GM19035 (cell line): ENCODE data around the gene MIAT.

Experiments
- ATAC-seq: cut with Tn5 transposase; IDR thresholded peaks from one replicate; pipeline ENCODE4 v1.9.1; 2021; ENCODE audit not compliant: unreplicated experiment

MIAT gene

DNA sequence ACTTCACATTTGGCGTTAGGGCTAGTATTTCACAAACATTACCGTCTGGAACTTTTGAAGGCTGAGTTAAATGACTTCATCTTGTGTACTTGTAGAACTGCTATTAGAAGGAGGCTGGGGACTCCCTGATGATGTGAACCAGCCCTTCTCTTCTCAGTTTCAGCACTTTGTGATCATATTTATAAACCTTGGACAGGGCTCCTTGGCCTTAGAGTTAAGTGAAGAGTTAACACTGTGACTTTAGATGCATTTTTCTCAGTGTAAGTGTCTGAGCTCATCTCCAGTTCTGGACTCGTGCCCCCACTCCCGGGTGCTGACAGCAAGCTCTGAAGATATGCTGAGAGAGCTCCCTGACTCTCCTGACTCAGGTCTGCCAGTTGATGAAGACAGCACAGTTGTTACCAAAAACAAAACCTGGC, 8.4 kb downstream of the MIAT start:
- ATAC-seq = peak; percentile 11

DNA sequence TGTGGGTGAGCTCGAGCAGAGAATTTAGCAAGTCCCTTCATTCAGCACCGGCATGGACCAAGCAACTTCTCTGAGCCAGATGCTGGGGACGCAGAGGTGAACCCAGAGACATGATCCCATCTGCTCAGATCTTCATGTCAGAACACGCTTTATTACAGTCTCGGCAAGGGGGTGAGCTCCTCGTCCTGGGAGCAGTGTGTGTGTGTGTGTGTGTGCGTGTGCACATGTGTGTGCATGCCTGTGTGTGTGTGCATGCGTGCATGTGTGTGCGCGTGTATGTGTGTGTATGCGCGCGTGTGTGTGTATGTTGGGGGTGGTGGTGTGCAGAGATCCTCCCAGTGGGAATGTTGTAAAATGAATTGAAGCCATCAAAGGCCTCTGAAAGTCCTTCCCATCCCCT, 9.8 kb downstream of the MIAT start:
- no peak for ATAC-seq

DNA sequence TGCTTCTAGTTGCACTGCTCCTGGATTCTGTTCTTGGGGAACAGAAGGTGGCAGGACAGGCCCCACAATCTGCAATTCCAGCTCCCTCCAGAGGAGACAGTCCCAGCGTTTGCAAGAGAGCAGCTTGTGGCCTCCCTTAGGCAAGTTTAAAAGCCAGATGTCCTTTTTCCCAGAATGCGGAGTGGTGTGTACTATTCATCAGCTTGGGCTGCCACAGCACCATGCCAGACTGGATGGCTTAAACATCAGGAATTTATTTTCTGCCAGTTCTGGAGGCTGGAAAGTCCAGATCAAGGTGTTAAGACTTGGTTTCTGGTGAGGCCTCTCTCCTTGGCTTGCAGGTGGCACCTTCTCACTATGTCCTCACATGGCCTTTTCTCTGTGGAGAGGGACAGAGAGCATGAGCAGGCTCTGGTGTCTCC, 11.7 kb downstream of the MIAT start:
- ATAC-seq = no peak

DNA sequence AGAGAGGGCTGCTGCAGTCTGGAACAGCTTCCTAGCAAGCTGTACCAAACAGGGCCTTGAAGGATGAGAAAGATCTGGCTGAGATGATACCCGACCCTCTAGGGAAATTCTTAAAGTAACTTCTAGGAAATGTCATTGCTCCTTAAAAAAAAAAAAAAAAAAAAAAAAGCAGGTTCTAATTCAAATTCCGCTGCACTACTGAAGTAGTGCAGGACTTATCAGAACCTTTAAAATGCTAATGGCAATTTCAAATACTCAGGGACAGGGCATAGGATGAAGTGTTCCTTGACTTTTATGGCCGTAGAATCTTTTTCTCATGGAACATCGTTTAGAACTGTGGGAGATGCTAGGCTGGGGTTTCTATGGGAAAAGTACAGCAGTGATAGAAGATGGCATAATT, 13.1 kb downstream of the MIAT start:
- no peak for ATAC-seq

DNA sequence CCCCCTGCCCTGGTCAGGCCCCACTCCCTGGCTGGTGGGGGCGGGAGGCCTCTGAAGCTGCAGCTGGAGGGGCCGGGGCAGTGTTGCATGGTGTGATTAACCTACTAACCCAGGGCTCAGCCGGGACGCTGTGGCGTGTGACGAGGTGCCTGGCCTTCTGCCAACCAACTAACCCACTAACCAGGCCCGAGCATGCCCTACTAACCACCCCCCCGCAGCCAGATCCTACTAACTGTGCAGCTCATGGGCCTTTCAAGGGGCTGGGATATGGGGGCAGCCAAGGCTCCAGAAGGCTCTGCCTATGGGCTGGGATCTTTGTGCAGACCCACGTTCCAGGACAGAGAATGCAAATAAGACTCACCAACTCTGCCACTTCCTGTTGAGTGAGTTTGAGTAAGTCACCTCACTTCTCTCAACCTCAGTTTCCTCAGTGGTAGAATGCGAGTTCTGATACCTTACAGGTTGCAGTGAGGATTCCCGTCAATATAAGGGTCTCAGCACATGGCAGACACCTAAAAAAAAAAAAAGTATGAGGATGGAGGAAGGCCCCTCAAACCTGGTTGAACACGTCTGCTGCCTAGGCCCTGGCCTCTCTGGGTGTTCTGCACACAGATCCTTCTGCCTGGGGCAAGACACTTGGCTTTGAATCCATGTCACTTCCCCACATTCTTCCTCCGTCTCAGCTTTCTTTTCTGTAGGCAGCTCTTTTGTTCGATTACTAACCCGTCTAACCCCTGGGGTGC, 14.1 kb downstream of the MIAT start:
- peak; percentile 25 for ATAC-seq

DNA sequence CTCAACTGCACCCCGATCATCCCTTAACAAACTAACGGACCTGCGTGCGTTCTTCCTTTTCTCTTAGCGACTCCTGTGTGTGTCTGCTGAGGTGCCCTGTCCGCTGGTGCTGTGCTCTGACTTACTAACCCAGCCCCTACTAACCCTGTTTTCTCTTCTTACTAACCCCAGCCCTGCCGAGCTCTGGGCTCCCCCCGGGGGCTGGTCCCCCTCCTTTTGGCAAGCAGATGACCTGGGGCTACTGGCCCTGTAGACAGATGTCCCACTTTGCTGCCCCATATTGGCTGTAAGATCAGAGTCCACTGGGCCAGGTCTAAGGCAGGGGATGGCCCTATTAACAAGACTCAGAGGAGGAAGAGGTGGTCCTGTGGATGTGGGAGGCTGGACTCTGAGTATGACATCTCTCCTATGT, 14.7 kb downstream of the MIAT start:
- ATAC-seq = no peak

DNA sequence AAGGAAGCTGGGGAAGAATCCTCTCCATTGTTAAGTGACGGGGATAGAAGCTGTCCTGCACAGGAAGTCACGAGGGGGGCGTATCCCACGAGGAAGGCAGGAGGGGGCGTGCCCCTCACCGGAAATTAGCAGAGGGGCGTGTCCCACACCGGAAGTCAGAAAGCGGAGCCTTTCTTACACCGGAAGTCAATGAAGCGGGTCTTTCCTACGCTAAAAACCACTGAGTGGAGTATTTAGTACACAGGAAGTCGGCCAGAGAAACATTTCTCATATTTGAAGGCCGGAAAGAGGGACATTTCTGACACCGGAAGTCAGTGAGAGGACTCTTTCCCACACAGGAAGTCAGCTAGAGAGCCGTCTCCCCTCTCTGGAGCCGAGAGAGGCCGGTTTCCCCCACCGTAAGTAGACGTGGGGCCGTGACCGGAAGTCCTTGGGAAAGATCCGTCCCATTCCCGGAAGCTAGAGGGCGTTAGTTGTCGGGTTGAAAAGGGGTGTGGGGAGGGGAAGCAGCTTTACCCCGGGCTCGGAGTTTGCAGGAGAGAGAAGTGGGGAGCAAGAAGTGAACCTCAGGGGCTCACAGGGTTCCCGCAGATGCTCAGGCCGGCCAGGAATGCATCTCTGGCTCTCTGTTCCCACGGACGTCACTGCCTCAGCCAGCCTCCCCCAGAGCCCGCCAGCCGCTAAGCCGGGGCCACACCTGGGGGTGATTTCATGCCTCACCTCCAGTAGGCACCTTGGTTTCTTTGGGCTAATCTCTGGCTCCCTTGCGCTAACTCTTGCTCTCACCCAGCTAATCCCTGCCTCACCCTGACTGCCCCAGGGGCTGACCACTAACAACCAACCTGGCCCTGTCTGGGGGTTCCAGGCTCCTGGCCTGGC, 15.4 kb downstream of the MIAT start:
- ATAC-seq = peak; percentile 69

DNA sequence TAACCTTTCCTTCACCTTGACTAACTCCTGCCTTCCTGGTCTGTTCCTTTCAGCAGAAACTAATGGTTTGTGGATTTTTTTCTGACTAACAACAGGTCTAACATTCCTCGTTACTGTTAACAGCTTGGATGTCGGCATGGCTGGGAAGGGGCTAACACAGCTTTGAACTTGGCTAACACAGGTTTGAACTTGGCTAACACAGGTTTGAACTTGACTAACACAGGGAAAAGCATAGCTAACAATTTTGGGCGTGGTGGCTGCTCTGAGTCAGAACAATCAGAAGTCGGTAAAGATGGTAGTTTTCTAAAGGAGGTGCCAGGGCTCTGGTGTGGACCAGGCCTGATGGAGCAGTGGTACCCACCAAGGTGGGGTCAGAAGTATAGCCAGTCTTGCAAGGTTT, 16.1 kb downstream of the MIAT start:
- no peak for ATAC-seq

DNA sequence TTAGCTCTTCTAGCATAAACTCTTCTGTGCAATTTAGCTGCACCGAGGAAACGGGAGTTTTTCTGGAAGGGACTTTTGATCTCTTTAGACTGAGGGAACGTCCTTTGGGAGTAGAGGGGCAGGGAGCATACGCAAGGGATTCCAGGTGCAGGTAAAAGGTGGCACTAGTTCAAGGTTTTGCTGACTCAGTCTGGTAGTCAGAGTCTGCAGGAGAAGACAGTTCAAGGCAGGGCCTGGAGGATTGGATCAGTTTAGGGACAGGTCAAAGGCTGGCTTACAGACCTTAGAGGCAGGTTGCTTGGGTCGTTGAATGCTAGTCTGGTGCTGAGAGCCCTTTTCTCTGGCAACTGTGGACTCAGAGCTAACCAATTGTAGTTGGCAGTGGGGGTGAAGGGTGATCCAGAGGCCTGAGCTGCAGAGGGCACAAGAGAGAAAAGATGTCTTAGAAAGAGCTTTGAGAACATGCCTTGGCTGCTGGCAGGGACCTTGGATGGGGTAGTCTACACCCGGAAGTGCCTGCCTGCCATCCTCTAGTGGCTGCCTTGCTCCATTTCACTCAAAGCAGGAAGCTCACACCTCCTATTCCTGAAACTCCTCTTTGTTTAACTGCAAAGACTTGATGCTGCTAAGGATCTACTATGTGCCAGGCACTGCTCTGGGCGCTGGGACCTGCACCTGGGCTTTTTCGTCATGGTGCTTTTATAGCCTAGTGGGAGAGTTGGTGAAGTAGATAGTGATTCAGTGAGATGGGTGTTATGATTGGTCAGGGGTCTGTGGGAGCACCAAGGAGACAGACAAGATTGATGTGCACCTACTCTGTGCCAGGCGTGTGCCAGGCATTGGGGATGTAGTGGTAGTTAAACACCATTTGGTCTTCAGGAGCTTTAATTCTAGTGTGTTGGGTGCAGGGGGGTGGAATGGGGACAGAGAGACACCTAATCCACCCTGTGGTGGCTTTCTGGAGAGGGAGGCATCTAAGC, 17.1 kb downstream of the MIAT start:
- ATAC-seq = no peak

DNA sequence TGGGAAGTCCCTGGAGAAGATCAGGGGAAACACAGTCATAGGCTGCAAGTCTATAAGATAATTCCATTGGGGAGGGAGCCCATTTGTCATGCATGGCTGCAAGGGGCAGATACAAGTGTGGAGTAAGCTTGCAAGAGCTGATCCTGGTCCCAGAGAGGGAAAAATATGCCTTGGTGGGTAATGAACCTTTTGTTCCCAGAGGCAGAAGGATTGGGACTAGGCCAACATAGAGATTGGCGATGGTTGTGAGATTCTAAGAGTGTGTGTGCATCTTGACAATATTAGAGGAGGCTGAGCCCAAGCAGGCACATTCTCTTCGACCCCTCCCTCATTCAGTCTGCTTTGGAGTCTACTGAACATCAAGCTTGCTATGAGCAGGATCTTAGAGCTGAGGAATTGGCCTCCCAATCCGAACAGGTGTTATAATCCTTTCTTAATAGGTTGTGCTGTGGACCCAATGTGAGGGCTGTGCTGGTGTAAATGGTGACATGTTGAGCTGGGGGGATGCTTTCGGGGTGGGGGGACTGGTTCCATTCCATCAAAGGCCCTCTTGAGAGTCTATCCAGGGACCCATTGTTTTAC, 18.4 kb downstream of the MIAT start:
- ATAC-seq = no peak

DNA sequence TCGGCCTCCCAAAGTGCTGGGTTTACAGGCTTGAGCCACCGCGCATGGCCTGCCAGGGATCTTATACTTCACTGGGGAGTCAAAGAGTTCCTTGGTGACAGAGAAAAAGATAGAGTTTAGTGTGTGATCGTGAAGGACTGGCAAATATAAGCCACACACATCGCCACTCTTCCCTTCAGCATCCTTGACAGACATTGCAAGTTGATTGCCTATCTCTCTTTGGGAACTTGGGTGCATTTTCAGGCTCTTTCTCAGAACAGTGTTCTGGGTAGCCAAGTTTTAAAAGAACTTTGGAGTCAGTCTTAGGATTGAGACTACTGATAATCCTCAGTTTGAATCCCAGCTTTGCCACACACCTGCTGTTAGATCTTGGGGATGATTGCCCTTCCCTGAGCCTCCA, 19.8 kb downstream of the MIAT start:
- no peak for ATAC-seq

DNA sequence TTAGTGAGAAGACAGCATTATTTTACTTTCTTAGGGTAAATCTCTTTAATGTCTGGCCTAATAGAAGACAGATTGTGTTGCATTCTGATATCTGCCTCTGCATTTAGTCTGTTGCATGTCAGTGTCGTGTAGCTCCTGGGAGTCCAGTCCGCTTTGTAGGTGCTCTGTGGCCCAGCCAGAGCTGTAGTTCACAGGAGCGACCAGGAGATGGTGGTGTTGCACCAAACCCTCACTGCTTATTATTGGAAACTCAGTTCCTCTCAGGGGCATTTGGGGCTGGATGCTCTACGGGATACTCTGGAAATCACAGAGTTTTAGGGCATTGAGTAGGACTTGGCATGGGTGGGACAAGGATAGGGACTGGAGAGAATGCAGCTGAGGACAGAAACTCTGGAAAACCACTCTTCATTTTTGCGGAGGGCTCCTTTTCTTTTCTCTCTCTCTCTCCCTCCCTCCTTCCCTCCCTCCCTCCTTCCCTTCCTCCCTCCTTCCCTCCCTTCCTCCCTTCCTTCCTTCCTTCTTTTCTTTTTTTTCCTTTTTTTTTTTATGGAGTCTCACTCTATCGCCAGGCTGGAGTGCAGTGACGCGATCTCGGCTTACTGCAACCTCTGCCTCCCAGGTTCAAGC, 21.7 kb downstream of the MIAT start:
- no peak for ATAC-seq

DNA sequence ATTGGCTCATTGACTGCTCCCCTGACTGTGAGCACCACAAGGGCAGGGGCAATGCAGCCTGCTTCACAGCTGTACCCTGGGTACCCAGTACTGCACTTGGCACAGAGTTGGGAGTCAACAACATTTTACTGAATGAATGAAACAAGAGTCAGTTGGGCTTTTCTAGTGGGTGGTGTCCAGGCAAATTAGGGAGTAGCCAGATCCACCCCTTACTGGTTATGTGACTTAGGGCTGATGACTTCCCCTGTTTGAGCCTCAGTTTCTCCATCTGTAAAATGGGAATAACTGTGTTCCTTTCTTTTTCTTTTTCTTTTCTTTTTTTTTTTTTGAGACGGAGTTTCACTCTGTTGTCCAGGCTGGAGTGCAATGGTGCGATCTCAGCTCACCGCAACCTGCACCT, 23.1 kb downstream of the MIAT start:
- no peak for ATAC-seq

DNA sequence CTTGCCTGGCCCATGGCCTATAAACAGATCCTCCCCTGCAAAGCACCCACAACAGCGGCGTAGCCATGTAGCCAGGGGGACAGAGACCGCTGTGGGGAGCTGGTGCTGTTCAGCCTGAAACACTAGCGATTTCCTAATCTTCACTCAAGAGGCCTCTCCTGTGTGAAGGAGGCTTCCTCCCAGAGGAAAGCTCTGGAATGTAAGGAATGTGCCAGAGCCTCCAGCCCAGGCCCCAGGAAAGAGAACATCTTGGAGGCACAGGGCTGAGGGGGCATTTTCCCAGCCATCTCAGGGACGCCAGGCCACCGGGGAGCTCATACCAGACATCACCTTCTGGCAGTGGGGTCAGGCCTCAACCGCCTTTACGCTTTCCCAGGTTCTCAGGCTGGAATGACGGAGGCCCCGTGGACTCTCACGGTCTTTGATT, 24.0 kb downstream of the MIAT start:
- no peak for ATAC-seq

DNA sequence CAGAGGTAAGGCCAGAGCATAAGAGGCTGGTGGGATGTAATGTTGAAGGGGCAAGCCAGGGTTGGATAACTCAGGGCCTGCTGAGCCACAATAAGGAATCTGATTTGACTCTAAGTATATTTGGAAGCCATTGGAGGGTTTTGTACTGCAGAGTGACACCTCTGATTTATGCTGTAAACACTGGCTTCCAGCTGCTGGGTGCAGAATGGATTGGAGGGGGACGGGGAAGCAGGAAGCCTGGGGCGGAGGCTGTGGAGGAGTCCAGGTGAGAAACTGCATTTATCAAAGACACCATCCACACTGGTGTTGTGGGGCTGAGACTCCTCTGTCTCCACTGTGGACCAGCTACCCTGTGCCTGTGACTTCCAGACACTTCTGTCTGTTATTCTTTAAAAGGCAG, 26.8 kb downstream of the MIAT start:
- no peak for ATAC-seq

DNA sequence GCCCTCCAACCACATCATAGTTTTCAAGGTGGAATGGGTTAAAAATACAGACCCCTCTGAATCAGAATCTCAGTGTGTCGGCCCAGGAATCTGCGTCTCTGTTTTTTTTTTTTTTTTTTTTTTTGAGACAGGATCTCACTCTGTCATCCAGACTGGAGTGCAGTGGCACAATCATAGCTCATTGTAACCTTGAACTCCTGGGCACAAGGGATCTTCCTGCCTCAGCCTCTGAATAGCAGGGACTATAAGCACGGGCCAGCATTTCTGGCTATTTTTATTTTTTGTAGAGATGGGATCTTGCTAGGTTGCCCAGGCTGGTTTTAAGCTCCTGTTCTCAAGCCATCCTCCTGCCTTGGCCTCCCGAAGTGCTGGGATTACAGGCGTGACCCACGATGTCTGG, 28.2 kb downstream of the MIAT start:
- ATAC-seq = no peak

DNA sequence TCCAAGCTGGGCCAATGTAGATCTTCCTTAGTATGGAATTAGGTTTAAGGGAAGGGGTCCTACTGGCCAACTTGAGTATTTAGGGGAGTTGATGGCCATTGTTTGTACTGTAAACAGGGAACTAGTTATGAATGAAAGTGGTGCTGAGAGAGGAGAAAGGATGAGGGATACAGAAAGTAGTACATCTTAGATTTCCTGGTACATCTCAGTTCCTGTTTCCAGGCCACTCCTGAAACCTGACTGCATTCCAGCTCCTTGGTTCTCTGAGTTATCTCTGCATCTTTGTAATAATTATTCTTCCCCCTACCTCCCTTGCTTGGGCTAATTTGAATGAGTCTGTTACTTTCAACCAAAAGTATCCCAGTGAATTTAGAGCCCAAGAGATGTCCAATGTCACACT, 30.1 kb downstream of the MIAT start:
- no peak for ATAC-seq

DNA sequence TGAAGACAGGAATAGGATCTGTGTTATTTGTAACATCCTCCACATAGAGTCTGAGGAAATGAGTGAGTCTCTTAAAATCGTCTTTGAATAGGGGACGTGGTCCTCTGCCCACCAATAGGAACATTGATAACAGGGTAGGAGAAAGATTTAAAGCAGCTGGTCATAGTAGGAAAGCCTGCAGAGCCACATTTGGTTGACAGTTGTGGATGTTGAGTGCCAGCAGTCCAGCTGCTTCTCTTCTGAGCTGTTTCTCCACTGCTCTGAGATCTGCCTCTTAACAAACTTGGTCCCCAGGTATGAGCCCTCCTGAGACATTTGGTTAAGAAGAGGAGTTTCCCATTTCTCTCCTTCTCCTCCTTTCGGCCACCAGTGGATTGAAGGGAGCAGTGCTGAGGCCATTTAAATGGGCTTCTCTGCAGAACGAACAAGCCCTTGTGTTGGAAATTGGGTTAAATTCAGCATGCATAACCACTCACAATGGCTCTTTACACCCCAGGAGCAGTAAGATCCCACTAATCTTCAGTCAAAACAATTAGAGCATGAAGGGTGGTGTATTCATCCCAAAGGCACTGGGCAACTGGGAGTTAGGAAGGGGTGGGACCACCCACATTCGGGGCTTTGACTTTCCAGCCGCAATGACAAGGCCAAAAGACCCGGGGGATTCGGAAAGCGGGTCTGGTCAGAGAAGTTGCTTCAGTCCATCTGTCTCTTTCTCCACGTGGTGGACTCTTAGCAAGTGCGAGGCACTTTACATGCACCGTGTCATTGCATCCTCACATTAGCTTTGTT, 32.3 kb downstream of the MIAT start:
- ATAC-seq = no peak

DNA sequence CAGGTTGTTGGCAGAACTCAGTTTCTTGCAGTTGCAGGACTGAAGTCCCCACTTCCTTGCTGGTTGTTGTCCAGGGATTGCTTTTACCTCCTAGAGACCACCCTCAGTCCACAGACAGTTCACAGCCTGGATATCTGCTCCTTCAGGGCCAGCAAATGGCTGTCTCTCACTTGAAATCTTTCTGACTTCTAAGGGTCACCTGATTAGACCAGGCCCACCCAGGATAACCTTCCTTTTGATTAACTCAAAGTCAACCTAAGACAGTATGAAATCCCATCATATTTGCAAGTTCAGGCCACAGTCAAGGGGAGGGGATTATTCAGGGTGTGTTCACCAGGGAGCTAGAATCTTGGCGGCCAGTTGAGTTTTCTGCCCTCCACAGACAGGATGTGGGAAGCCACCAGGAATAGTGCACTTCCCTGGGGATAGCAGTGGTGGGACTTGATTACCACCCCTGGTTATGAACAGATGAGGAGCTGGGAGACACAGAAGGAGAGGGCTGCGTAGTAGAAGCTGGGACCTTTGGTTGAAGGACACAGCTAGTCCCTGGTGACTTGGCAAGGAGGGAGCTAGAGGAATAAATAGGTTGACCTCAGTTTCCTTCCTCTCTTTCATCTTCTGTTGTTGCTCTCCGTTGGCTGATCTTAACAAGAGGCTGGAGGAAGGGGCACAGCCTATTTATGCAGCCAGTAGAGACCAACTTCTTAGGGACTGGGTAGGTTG, 33.4 kb downstream of the MIAT start:
- ATAC-seq = no peak
